HepG2 (cell line): ENCODE results near the gene CYP21A2. TPM values are rescaled to one million over a fixed set of nuclear protein-coding genes. Genes with fewer than 3 reads are reported as not detected.

Source experiments
- BRCA1 ChIP-seq: sonication (generic); formaldehyde crosslinking; IDR thresholded peaks from 2 replicates; pipeline ENCODE4 v1.4.0; 2020; ENCODE audit warnings: missing genetic modification reagents
- DPF2 ChIP-seq: sonication (generic); formaldehyde crosslinking; IDR thresholded peaks from 2 replicates; pipeline ENCODE4 v1.4.0; 2020; ENCODE audit warnings: mild to moderate bottlenecking, low read depth, missing genetic modification reagents, borderline replicate concordance
- HMGA1 ChIP-seq: sonication (generic); formaldehyde crosslinking; conservative IDR thresholded peaks from 2 replicates; pipeline ENCODE4 v1.4.0; 2020; ENCODE audit warnings: missing genetic modification reagents
- JUNB ChIP-seq: sonication (generic); formaldehyde crosslinking; IDR thresholded peaks from 2 replicates; pipeline ENCODE4 v1.8.0; 2022; ENCODE audit warnings: missing genetic modification reagents, mild to moderate bottlenecking, borderline replicate concordance
- KDM5B ChIP-seq: sonication (generic); formaldehyde crosslinking; IDR thresholded peaks from 2 replicates; pipeline ENCODE4 v1.4.0; 2020; ENCODE audit warnings: missing genetic modification reagents, mild to moderate bottlenecking, borderline replicate concordance
- PCBP1 ChIP-seq: fragments of 200-400 bp; formaldehyde crosslinking; IDR thresholded peaks from 2 replicates; pipeline ENCODE4 v1.6.1; 2017; ENCODE audit warnings: mild to moderate bottlenecking, low read depth, low read length, borderline replicate concordance
- RCOR2 ChIP-seq: IDR thresholded peaks from 2 replicates; pipeline ENCODE4 v1.6.1; 2016; ENCODE audit warnings: missing biosample characterization, missing genetic modification reagents
- SRSF4 ChIP-seq: fragments of 200-400 bp; formaldehyde crosslinking; IDR thresholded peaks from one replicate; pipeline ENCODE4 v1.6.1; 2018; ENCODE audit warnings: mild to moderate bottlenecking, low read depth, low read length, moderate library complexity; ENCODE audit not compliant: poor library complexity, severe bottlenecking
- ZNF142 ChIP-seq: sonication (generic); formaldehyde crosslinking; IDR thresholded peaks from 2 replicates; pipeline ENCODE4 v1.4.0; 2020; ENCODE audit warnings: missing genetic modification reagents
- ZNF407 ChIP-seq: sonication (generic); formaldehyde crosslinking; IDR thresholded peaks from one replicate; pipeline ENCODE4 v1.5.1; 2020; ENCODE audit warnings: mild to moderate bottlenecking, missing genetic modification reagents; ENCODE audit errors: not compliant biosample characterization
- ZNF567 ChIP-seq: sonication (generic); formaldehyde crosslinking; IDR thresholded peaks from 2 replicates; pipeline ENCODE4 v1.8.1; 2023; ENCODE audit warnings: mild to moderate bottlenecking, missing genetic modification reagents, borderline replicate concordance
- polyA plus RNA-seq, 8 experiments: library from polyadenylated mRNA; depleted of rRNA in 3 of 8; stranded (reverse) in 7 of 8; unstranded in 1 of 8; fragments of >200 nt; fragmentation: Illumina TruSeq in 4 of 8; extraction: Trizol in 4 of 8; gene quantifications; 2 replicates each; pipeline versions ENCODE4 v1.2.1 to v1.2.3, GENCODE V29; 2011 to 2016; ENCODE audit warnings: low read depth in 4 of 8, missing spikeins in 1 of 8, mixed read lengths in 1 of 8; ENCODE audit not compliant: insufficient read depth in 1 of 8
- total RNA-seq, 5 experiments: library from RNA; depleted of rRNA; stranded (reverse); fragments of >200 nt; fragmentation: Illumina TruSeq; extraction: Trizol; gene quantifications; 2 replicates each; pipeline ENCODE4 v1.2.3, GENCODE V29; 2016; ENCODE audit warnings: low read depth in 1 of 5

The CYP21A2 gene
- total and polyA plus RNA-seq, 2 of the 13 experiments (the other 11 are each of a cell fraction or from before 2014, with no cell fraction given): 1.5 to 6.3 TPM

GRCh38 chr6:32087574-32088486 is 49.6 kb downstream of the CYP21A2 start (continued):
- no peak for TF ChIP-seq ZNF142
- no peak for TF ChIP-seq ZNF567 (CRISPR knock-in tag)
- TF ChIP-seq KDM5B (CRISPR knock-in tag): peak; percentile 86; the same call in 1 of the 2 replicates
- no peak for TF ChIP-seq BRCA1 (CRISPR knock-in tag)
- no peak for TF ChIP-seq SRSF4
- TF ChIP-seq HMGA1 (CRISPR knock-in tag): no peak
- no peak for TF ChIP-seq RCOR2 (CRISPR knock-in tag)
- TF ChIP-seq PCBP1: 0 out of 2 replicates have a peak, but pooled peaks have one; percentile 15
- no peak for TF ChIP-seq ZNF407
- TF ChIP-seq JUNB (CRISPR knock-in tag): no peak
- no peak for TF ChIP-seq DPF2 (CRISPR knock-in tag)
